ENCODE measurements around the gene SPRR4.

Gene SPRR4

DNA sequence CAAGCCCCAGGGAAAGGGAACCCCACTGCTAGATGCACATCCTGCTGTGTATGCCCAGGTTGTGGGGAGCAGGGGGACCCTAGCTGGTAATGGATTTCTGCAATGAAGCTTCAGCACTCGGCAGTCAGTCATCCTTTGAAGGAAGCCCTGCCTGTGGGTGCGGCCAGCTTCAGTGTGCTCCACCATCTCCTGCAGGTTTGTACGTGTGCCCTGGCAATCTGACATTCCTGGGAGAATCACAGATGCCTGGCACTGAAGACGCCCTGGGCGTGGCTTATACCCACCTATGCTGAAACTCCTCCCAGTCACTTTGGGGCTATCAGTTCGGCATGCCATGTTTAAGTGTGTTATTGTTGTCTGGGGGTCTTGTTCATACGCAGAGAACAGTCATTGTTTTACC, 16.7 kb upstream of the SPRR4 start:
- TF ChIP-seq, protein P1, sequence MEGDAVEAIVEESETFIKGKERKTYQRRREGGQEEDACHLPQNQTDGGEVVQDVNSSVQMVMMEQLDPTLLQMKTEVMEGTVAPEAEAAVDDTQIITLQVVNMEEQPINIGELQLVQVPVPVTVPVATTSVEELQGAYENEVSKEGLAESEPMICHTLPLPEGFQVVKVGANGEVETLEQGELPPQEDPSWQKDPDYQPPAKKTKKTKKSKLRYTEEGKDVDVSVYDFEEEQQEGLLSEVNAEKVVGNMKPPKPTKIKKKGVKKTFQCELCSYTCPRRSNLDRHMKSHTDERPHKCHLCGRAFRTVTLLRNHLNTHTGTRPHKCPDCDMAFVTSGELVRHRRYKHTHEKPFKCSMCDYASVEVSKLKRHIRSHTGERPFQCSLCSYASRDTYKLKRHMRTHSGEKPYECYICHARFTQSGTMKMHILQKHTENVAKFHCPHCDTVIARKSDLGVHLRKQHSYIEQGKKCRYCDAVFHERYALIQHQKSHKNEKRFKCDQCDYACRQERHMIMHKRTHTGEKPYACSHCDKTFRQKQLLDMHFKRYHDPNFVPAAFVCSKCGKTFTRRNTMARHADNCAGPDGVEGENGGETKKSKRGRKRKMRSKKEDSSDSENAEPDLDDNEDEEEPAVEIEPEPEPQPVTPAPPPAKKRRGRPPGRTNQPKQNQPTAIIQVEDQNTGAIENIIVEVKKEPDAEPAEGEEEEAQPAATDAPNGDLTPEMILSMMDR (IDR thresholded peaks at IDR 0.05; ENCODE audit: low read depth, low read length, missing control alignments): no peak
- in situ Hi-C loops (cut with HindIII; ENCODE audit: low sequenced_read_pairs): loop anchor here (5.0 kb wide), 1 partner anchor 41 kb away; no protein-coding TSS in a partner anchor
- no peak overlapping the region for H3K4me3 ChIP-seq (ENCODE audit: low read depth, low read length)
- no peak for DNase-seq (ENCODE audit: low read depth)

GRCh38 chr1:152954436-152954835, 16.0 kb upstream of the SPRR4 start:
- no peak for DNase-seq (ENCODE audit: low read depth)
- in situ Hi-C loops (cut with HindIII; ENCODE audit: low sequenced_read_pairs): loop anchor here (5.0 kb wide), 1 partner anchor 42 kb away; no protein-coding TSS in a partner anchor

DNA sequence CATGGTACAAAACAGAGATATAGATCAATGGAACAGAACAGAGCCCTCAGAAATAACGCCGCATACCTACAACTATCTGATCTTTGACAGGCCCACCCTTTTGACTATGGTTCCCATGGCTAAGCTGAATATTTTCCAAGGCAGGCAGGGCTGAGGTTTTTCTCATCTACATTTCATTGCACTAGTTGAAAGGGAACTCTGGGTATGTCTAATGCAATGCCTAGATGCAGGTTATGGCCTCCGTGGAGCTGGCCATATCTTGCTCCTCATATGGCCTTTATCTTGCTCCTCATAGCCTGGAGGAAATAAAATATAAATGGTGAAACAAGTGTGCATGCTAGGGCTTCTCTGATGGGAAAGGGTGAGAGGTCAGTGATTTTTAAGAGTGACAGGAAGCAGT, 12.9 kb upstream of the SPRR4 start:
- TF ChIP-seq, protein P1 (IDR thresholded peaks at IDR 0.05; ENCODE audit: low read depth, low read length, missing control alignments): no peak
- H3K4me3 ChIP-seq (ENCODE audit: low read depth, low read length): no peak overlapping the region
- DNase-seq (ENCODE audit: low read depth): no peak
- in situ Hi-C loops (cut with HindIII; ENCODE audit: low sequenced_read_pairs): no loop called here

More at GRCh38 chr1:152954436-152954835, 16.0 kb upstream of the SPRR4 start:
- TF ChIP-seq, protein P1 (IDR thresholded peaks at IDR 0.05; ENCODE audit: low read depth, low read length, missing control alignments): no peak
- H3K4me3 ChIP-seq (ENCODE audit: low read depth, low read length): no peak overlapping the region

DNA sequence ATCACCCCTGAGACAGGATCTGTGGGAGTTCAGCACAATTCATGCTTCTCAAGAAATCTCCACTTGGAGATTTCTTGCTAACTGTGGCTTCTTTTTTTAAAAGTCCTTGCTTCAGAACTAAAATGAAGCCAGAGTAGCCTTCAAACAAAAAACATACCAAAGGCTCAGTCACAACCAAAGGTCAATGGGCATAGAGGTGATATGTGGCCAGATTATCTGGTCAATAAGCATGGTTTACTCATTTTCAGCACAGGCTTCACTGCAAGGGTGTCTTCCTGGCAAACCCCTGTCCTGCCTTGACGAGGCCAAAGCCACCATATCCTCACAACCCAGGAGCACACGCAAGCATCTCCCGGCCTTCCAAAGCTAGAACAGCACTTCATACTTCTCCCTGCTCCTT, 11.2 kb upstream of the SPRR4 start:
- no peak overlapping the region for H3K4me3 ChIP-seq (ENCODE audit: low read depth, low read length)
- in situ Hi-C loops (cut with HindIII; ENCODE audit: low sequenced_read_pairs): no loop called here
- TF ChIP-seq, protein P1 (IDR thresholded peaks at IDR 0.05; ENCODE audit: low read depth, low read length, missing control alignments): no peak
- no peak for DNase-seq (ENCODE audit: low read depth)

DNA sequence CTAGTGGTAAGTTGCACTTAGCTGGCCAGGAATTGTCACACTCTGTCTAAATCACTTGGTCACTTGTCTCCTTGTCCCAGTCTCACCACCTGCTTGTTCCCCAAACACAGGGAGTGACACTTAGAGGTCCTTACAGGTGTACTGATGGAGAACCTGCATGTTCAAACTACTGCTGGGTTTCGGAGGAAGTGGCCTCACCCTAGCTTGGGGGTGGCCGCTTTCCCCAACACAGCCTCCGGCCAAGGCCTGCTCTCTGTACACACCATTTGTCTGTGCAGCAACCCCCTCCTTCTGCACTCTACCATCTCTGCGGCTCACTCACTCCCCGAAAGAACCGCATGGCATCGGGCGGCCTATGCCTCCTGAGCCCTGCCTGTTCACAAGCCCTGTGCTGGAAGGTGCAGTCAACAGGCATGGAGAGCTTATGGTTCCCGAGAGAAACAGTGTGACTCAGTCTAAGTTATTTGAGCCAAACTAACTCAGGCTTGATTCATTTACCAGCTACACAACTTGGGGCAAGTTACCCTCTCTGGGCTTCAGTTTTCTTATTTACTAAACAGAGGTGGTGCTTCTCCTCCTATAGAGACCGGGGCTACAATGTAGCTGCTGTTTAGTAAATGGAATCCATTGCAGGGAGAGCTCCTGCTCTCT, 10.5 kb upstream of the SPRR4 start:
- TF ChIP-seq, protein P1 (IDR thresholded peaks at IDR 0.05; ENCODE audit: low read depth, low read length, missing control alignments): no peak
- in situ Hi-C loops (cut with HindIII; ENCODE audit: low sequenced_read_pairs): no loop called here
- DNase-seq (ENCODE audit: low read depth): no peak
- H3K4me3 ChIP-seq (ENCODE audit: low read depth, low read length): no peak overlapping the region

DNA sequence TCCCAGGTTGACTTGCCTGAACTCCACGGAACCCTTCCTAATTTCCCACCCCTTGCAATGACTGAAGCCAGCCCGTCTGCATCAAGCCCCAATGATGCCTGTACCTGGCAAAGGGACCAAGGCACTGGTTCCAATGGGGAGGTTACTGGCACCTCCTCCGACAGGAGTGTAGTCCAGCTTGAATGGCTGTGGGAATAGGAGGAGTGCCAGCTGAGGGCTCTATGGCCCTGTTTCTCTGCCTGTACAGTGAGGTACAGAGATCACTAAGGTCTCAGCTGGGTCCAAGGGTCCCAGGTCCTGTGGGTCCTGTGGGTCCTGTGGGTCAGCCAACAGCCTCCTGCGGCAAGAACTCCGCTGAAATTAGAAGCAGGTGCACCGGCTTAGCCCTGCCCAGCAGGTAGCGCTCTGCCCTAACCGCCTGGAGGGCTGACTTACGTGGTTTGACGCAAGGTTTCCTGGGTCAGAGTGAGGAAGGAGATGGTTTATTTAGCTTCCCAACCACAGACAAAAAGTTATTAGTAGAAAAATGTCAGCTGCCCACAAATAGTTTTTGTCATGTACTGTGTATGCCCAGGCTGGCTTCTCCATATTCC, 9.9 kb upstream of the SPRR4 start:
- TF ChIP-seq, protein P1 (IDR thresholded peaks at IDR 0.05; ENCODE audit: low read depth, low read length, missing control alignments): no peak
- no peak overlapping the region for H3K4me3 ChIP-seq (ENCODE audit: low read depth, low read length)
- no peak for DNase-seq (ENCODE audit: low read depth)
- in situ Hi-C loops (cut with HindIII; ENCODE audit: low sequenced_read_pairs): no loop called here
